ENCODE measurements around the gene AASDHPPT.
A peak's percentile ranks its signal among the peaks of the same experiment; 100 is the strongest.

AASDHPPT gene

DNA sequence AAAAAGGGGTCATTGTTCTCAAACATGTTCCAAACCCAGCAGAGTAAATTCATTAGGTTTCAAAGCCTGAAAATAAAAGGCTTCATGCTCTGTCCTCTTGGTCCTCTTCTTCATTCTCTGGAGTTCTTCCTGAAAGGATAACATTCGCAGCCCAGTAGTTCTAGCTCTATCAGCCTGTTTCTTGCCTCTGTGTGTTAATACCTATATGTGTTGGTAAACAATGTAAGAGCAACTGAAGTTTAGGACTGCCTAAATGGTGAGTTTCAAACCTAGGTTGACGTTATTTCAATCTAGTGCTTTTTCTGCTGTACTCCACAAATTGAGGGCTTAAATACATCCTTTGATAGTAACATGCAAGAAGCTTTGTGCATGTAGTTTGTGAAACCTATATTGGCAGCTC is 9.4 kb downstream of the AASDHPPT start:
- DNase-seq = no peak

DNA sequence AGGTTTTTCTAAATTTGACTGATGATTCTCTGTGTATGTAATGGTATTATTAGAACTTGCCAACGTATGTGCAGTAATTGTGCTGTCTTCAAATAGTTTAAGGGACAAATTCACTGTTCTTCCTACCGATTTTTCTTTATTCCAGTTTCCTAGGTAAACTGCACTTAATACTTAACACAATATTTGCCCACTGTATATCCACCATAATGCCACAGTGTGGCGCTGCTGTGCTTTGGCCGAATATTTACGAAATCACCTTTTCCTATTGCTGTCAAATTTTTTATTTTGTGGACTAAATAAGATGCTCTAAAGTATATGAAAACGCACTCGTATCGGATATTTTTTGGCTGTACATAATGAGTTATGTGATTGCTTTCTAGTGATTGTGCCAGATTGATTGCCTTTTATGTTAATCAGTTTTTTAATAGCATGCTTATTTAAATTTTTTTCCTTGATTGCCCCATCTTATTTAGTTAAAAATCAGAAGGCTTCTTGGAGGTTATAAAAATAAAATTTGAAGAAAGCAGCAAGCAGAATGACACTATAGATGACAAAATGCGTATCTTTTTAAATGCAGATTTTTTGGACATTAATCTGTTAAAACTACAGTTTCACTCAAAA is 10.5 kb downstream of the AASDHPPT start:
- peak; percentile 50 for DNase-seq

DNA sequence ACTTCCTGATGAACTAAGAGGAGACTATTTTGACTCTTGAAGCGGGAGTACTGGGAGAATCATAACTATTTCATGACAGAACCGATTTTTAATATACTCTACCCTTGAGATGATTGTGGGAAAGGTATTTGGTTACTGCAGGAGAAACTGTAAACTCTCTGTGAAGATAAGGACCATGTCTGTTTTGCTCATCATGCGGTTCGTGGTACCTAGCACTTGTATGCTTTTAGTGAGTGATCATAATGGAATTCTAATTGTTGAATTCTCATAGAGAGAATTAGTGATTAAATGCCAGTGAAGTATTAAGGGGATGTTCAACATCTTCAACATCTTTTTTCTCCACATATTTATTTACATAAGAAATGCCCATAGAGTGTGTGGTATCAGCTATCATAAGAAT is 11.4 kb downstream of the AASDHPPT start:
- no peak for DNase-seq

DNA sequence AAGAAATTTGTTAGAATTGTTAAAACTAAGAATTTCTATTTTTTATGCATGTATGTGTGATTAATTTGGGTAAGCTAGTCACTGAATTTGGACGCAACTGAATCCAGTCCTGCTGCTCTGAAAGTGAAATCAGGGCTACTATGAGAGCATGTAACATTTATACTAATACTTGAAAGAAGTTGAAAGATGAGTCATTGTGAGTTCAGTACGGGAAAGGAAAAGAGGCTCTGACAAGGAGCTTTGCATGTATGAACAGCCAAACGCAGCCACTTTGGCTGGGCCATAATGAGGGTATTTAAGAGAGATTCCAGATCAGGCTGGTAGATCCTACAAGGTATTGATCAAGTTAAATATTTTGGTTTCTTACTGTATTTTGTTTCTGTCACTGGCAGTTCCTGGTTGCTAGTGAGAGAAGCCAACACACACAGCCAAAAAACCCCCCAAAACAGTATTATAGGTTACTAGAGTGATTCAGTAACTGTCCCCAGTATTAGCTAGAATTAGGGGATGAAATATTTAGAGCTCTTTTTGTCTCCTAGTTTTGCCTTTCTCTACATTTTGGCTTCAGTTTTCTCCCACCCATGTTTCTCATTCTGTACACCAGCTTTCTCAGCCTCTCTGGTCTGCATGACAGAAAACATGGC is 14.1 kb downstream of the AASDHPPT start:
- DNase-seq = no peak

DNA sequence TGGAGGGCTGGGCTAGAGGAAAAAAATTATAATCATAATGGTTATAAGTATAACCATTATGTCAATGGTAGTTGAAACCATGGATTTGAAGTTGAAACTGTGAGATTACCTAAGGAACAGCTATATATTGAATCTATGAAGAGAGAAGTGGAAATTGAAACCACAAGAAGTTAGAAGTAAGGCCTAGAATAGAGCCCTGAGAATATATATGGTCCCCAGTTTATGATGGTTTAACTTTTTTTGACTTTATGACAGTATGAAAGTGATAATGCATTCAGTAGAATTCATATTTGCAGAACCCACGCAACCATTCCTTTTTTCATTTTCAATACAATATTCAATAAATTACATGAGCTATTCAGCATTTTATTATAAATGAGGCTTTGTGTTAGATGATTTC is 15.0 kb downstream of the AASDHPPT start:
- DNase-seq = no peak

DNA sequence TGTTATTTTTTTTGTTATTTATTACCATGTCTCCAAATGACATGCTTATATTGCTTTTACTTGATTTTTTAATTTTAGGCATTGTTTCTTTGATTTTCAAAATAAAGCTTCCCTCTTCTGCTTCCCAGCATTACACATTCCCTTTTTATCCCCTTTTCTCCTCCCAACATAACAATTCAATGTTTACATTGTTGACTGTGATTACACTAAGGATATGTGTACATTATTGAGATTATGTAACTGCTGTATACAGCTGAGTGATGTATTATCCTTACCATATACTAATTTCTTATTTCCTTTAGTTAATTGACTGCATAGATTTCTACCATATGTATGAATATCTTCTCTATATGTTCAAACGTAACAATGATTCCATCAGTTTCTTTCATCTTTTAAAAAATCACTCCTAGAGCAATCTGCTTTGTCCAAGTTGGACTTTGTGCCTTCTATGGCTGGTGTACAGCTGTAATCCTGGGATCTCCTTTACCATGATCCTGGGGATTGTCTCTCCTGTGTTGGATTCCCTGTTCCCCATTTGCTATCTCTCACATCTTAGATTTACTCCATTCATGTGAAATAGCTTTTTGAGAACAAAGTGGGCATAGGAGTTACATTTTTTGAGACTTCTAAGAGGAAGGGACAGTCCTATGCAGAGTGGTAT is 21.6 kb downstream of the AASDHPPT start:
- no peak for DNase-seq

DNA sequence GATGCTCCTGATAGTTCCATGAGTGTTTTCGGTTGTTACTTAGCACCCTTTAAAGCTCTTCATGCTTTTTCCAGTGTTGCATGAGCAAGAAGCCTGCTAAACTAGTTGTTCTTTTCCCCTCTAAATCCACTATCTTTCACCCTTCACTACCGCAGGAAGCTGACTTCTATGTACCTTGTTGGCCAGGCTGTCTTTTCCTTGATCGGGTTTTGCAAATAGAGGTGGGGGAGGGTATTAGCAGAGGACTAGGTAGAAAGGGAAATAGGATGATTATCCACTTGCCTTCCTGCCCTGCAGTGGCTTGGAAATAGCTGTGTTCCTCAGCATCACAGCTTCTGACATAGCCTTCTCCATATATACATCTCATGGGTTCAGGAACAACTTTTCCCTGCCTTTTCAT is 23.9 kb downstream of the AASDHPPT start:
- DNase-seq = no peak

DNA sequence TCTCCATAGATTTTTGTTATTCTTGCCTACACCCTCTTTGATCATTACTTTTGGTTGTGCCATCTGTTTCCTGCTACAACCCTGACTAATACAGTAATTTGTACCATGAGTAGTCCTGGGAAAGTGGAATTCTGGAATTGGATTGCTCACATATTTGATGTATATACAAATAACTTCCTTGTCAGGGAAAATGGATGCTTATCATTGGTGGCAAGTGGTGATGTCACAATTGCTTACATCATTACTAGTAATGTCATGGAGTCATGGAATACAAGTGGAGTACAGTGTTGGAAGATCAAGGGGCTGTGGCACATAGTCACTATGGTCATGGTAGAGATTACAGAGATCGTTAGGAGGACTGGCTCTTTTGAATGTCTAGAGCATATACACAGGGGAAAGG is 24.4 kb downstream of the AASDHPPT start:
- no peak for DNase-seq

DNA sequence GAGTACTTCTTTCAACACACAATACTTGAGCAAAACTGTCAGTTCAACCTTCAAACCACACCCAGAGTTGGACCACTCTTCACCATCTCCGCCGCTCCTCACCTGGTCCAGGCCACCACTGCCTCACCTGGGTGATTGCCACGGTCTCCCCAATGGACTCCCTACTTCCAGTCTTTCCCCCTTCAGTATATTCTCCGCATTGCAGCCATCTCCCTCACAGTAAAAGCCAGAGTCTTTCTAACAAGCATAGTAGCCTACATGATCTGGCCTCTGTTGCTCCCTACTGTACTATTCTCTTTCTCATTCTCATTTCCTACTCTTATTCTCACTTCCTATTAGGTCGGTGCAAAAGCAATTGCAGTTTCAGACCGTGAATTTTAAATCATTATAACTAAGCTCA is 28.5 kb downstream of the AASDHPPT start:
- DNase-seq = no peak

DNA sequence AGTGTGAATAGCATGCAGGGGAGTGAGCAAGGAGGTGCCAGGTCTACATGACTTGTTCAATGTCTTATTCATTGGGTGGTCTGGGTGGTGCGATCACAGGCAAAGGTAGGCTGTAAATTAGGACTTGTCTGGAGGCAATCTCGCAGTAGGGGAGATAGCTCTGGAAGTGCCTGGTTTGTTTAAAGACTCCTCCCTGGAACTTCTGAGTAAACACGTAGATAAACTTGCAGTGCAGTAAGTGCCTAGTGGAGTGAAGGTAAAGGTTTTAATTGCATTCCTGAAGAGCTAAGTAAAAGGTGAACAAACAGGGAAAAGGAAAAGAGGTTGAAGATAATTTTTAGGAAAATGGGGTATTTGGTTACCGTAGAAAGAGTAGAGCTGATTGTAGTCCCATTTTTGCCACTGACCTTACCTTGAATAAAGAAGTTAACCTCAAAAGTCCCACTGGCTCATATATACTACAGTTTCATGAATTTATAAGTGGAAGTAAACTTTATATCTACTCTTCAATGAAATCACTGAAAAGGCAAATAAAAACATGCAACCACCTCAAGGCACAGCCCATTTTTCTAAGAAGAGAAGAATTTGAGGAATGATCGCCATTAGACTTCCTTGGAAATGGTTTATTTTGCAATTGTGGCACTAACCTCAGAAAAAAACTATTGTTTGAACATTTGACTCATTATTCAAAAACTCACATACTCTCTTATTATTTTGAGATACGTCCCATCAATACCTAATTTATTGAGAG is 44.3 kb downstream of the AASDHPPT start:
- DNase-seq = no peak

DNA sequence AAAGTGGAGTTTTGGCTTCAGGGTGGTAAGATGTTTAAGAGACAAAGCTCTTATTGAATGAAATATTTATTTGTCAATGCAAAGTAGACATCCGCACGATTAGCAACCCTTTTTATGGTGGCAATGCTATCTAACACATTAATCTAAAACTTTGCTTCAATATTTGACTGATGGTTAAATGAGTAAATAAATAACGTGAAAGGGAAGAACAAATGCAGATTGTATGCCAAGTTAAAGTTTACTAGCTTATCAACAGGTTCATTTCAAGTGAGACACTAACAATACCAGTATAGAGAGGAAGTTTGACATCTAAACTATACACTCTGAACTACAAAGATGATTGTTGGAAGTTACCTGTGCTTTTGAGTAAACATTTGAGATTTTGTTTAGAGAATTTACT is 50.1 kb downstream of the AASDHPPT start:
- no peak for DNase-seq

DNA sequence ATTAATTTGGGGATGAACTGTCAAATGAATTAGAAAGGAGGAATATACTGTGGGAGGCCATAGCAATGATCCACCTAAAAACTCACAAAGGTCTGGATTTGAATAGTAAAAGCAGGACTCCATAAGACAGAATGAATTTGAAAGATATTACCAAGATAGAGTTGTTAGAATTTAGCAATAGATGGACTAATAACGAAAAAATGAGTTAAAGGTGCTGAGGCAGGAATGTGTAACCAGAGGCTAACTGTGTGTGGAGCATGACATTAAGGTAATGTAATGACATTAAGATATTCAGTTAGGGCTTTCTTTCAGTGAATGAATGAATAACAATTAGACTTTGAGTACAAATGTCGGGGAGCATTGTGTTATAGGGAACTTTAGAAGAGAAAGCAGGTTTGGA is 51.3 kb downstream of the AASDHPPT start:
- DNase-seq = no peak

DNA sequence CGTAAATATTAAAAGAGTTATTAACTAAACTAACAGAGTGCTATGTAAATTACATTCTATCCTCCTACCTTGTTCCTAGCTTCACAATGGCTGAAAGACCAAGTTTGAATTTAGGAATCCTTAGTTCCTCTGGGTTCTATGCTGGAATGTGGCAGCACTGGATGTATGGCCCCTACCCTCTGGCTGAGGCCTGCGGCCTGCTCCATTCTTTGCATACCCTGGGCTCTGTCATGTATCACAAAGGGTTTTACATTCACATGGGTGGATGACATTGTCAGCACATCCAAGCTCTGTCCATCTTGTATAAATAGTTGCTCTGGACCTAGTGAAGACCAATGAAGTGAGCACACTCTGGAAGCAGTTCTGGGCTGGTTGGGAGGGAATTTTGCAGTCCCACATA is 54.5 kb downstream of the AASDHPPT start:
- no peak for DNase-seq

DNA sequence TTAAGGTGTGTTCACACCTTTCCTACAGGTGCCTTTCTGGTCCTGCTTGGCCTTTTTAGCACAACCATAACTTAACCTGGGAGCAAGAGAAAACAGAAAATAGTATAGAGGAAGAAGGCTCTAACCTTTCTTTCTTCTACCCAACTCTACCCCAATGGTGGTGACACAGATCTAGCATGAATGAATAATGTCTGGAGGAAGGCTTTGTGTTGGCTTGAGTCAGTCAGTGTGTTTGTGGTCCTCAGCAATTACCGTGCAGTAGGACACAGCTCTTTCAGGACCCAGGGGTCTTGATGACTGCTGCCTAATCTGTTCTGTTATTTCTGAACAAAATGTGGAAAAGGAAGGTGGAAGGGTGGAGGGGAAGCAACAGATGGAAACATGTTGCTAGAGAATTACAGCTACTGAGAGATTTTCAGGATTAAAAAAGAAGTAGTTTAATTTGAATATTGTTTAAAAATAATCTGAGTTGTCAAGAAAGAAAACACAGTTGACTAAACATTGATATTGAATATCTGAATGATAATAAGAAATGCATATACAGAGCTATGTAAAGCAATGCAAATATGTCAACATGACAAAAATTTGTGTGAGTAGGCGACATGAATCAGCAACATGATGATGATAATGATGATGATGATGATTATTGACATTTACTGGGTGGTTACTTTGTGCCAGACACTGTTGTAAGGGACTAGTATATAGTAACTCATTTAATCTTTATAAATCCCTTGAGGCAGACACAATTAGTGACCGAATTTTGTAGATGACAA is 55.3 kb downstream of the AASDHPPT start:
- no peak for DNase-seq

DNA sequence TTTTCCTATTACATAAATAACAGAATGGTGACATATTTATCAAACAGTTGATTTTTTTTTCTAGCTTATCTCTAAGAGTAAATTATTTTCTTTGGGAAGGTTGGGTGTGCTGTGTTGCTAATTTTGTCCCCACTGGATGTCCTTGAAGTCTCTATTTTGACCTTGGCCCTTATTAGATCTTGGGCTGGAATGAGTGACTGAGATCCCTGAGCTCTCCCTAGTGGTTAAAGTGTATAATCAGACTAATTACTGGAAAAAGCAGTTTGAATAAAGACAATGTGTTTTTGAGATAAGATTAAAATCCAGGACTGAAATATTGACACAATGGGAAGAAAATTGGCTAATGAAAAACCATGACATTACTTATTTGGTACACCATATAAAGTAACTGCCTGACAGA is 56.1 kb downstream of the AASDHPPT start:
- DNase-seq = no peak

DNA sequence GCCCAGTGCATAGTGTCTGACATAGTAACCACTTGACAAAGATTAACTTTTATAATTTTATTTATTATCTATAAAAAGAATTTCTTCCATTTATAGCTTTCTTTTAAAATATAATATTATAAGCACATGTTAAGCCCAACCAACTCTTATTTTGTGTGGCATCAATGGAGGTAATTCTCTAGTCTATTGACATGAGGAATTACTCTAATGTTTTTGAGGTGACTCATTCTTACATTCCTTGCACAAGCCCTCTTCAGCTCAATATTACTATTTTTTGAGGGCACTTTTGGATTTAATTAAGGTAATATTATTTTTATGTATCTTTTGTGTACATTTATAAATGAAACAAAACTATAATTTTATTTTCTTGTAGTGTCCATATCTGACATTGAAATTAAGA is 59.6 kb downstream of the AASDHPPT start:
- DNase-seq = no peak

DNA sequence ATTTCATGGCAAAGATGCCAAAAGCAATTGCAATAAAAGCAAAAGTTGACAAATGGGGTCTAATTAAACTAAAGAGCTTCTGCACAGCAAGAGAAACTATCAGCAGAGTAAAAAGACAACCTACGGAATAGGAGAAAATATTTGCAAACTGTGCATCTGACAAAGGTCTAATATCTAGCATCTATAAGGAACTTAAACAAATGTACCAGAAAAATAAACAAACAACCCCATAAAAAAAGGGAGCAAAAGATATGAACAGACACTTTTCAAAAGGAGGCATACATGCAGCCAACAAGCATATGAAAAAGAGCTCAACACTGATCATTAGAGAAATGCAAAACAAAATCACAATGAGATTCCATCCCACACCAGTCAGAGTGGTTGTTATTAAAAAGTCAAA is 60.3 kb downstream of the AASDHPPT start:
- no peak for DNase-seq
